HCEC 1CT (cell line): ENCODE results near the gene TMEM63B.
"Not testable (repeated sequence)": the region's sequence is repeated elsewhere in the genome, so short reads cannot be mapped to it uniquely, and the experiment has no call there.

ENCODE experiments used
- DNase-seq: peaks from one replicate; pipeline ENCODE4 v3.0.0-alpha.2; 2017

Gene TMEM63B

DNA sequence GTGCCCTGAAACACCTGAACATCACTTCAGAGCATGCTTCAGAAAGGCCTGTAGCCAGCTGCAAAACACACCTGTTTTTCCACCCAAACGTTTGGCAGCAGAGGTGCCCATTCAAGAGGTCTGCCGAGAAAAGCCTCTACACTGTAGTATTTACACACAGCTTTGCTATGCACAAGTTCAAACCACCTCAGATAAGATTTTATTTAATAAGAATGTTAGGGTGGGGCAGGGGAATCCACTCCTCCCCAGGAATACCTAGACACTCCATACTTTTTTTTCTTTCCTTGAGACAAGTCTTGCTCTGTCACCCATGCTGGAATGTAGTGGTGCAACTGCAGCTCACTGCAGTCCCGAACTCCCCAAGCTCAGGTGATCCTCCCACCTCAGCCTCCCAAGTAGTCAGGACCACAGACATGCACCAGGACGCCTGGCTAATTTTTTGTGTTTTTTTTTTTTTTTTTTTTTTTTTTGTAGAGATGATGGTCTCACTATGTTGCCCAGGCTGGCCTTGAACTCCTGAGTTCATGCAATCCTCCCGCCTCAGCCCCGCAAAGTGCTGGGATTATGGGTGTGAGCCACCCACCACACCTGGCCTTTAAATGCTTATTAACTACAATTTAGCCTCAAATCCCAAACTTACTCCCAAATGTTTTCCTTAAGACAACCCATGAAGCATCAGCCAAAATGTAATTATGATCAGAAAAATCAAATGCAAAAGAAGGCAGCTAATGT is 9.8 kb upstream of the TMEM63B start:
- DNase-seq = no peak

DNA sequence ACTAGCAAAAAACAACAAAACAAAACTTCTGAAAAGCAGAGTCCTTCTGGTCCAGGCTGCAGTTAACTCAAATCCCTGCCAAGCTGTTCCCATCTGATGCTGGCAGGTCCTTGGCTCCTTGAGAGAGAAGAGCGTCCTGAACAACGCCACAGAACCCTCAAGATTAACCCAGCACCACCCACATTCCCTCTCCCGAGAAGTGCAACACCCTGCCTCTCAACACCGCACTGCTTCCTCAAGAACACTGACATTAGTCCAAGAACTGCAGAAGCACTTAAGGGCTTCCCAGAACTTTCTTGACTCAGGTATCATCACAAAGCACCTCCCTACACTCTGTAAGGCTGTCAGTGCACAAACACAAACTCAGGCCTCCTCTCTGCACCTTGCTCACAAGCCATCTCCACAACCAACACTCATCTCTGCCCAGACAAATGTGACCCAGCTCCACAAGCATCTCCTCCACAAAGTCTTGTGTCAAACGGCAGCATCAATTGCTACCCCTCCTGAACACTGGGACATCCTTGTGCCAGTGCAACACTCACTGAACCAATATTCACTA is 7.6 kb upstream of the TMEM63B start:
- no peak for DNase-seq

DNA sequence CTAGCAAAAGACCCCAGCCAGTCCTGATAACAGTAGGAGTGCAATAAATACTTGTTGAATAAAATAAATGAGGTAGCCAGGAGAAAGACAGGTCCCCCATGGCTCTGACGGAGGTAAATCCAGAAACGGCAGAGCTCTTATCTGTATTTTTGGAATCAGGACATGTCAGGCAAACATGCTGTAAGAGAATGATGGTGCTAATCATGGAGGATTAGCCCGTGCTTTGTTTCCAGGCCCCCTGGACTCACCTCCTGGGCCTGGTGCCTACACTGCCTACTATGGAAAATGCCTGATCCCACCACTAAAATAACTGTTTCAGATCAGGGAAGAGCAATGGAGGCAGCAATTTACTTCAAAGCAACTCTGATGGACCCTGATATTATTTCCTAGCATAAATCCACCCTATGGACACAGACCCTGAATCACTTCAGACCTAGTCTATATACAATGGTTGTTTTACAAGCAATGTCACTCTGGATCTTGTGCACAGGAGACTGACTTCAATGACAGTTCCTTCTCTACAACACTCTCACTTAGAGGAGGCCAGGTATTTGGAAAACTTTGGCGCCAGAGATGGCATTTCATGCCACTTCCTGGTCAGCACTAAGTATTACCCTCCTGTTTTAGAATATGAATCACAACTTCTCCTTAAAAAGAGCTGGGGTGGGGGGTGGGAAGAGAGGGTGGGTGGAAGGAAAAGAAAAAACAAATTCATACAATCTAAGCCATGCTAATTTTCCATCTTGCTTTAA is 6.5 kb upstream of the TMEM63B start:
- DNase-seq = no peak

DNA sequence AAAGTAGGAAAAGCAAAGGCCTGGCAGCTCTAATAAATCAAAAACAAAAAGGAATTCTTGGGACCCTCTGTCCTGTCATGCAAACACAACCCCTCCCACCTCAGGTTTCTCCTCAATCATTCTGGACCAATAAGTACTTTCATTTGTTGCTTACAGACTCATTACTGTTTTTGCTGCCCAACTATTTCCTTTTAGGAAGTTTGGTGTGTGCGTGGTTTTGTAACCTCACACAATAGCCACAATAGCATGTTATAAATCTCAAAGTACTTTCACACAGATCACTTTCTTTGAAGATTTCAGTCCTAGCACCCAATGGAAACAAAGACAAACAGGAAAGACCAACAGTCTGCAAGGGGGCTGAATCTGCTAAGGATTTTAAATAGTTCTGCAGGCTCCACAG is 4.6 kb upstream of the TMEM63B start:
- no peak for DNase-seq

DNA sequence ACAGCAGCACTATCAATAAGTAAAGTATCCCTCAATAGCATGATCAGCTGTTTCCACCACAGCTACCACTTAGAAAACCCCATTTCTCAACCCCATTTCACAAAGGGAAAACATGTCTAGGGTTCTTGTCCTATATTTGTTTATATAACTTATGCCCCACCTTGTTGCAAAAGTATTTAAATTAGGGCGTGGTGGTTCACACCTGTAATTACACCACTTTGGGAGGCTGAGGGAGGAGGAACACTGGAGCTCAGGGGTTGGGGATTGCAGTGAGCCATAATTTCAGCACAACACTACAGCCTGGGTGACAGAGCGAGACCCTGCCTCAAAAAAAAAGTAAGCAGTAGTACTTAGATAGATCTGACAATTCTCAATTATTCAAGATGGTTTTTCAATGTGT is 3.8 kb upstream of the TMEM63B start:
- no peak for DNase-seq

DNA sequence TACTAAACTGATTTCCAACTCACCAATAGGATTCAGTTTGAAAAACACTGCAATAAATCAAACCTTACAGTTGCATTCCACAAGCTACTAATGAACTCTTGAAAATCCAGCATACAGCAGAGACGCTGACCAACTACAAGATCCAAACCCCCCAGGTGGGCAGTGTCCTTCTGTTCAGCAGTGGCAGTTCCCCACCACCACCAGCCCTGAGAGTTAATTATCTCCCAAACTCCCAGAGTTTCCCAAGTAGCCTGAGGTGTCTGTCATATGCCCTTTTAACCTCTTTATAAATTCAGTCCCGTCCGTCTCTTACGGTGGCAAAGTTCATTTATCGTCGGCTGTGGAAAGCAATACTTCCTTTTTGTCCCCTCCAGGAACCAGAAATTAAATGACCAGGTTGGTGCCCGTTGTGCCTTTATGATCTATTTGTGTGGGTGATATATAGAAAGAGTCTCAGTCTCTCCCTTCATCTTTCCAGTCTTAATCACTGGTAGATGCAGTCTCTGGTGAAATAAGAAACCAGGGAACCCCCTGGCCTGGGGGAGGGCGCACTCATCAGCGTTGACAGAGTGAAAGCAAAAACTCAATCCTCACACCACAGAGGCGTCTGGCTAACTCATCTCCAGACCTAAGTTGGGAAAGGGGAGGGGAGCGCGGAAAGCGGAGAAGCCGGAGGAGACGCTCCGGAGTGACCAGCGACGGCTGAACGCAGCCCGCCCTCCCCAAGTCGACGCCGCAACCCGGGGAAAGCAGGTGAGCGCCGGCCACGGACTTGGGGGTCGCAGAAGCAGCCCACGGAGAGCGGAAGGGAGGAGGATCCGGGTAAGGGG is 819 bp upstream of the TMEM63B start:
- peak; percentile 72 for DNase-seq

DNA sequence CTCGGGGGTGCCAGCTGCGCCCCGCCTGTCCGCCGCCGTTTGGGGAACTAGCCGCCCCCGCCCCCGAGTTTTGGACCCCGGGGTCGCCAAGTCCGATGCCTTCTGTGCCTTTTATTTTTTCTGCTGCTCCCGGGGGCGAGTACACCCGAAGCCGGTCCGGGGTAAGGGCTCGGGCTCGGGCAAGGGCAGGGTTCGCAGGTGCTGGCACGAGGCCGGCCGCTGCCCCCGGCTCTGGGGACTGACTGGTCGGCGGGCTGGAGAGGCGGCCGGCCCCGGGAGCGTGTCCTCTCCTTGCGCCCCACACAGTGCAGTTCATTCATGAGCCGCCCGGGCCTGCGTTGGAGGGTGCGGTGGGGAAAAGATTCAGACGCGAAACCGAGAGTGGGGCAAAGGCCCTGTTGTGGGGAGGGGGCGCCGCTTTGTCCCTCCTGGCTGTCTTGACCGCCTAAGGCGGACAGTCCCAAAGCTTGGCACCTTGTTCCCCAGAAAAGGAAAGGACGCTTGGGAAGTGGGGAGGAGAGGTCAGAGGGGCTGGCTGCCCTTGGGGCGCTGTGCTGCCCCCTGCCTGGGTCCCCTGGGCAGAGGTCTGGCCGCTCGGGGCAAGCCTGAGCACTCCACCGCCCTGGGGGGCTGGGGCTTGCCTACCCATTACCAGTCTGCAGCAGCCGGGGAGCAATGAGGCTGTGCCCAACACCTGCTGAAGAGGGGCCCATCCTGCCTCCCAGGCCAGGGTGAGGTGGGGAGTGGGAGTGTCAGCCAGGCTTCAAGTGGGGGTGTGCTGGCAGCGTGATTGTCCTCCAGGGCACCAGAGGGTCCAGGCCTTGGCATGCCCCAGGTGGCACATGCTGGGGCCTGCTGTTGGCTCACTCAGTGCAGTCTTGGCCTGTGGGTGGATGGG is 915 bp downstream of the TMEM63B start:
- DNase-seq = peak; percentile 36

DNA sequence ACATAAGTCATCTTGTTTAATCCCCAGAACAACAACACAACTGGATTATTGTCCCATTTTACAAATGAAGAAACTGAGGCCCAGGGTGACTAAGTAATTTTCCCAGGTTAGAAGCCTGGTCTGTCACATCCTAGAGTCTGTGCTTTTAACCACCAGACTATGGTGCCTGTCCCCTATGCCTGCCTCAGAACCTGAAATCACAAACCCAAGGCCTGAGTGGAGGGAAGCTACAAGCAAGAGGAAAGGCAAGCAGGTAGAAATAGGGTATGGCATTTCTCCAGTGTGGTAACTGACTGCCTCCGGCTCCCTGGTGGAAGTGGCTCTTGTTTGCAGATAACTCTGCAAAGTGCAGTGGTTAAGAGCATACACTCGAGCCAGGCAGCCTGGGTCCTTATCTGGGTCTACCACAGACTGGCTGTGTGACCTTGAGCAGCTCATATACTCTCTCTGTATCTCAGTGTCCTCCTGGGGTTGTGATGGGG is 2.5 kb downstream of the TMEM63B start:
- DNase-seq = no peak

DNA sequence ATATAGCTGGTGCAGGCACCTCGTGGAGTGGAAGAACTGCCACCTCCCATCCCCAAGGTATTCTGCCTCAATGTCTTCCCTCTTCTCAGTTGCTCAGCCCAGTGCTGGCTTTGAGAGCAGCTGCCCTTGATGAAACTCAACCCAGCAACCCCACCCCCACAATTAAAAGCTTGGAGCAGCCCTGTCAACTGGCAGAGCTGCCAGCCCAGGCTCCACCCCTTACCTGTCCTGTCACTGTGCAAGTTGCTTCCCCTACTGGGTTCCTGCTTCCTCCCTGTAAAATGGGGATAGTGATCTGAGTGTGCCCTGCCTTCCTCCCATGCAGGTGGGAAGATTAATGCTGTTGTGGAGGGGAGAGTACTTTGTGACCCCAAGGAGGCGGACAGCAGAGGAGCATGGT is 4.5 kb downstream of the TMEM63B start:
- DNase-seq = no peak

DNA sequence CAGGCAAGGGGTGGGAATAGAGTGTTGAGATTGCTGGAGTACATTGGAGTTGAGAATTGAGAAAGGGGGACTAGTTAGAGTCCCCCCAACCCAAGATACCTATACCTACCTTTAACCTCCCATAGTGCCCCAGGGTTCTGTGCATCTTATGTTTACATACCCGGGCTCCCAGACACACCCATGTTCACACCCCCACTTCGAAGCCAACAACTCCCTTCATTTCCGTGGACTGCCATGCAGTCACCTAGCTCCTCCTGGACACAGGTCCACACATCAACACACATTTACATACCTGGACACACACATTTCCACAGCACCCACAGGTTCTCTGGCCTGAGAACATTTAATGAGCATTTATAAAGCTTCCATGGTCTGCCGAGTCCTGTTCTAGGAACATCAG is 5.1 kb downstream of the TMEM63B start:
- no peak for DNase-seq

DNA sequence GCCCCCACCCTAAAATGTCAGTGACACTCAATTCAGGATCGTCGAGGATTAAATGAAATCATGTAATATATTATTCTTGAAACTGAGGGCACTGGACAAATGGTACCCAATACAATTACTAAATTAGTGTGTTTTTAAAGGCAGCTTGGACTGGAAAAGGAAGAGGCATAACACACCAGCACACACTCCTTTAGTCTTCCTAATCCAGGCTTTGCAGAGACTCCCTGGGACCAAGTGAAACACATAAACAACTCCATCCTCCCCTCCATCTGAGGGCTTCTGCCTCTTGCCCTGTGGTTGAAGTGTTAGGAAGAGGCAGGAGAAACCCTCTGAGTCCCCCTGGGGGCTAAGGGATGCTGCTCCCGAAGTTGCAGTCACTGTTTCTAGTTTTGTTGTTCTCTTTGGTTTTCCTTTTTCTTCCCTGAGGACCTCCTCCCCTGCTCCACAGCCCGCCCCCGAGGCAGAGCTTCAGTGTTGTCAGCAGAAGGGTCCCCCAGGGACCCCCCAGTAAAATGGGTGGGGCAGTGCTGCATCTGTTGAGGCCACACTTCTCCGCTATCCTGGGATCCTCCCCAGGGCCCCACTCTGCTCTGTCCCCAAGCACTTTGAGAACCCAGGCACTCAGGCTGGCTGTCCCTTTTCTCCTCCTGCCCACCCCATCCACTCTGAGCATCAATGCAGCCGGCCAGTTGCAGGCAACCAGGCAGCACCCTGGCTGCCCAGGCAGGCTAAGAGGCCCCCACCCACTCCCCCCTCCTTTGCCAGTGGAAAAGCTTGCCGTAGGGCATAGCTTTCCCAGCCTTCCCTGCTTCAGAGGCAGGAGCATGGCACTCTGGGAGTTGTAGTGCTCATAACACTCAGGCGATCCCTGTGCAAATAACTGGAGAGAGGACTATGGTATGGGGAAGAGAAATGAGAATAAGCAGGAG is 5.9 kb downstream of the TMEM63B start:
- DNase-seq = no peak

DNA sequence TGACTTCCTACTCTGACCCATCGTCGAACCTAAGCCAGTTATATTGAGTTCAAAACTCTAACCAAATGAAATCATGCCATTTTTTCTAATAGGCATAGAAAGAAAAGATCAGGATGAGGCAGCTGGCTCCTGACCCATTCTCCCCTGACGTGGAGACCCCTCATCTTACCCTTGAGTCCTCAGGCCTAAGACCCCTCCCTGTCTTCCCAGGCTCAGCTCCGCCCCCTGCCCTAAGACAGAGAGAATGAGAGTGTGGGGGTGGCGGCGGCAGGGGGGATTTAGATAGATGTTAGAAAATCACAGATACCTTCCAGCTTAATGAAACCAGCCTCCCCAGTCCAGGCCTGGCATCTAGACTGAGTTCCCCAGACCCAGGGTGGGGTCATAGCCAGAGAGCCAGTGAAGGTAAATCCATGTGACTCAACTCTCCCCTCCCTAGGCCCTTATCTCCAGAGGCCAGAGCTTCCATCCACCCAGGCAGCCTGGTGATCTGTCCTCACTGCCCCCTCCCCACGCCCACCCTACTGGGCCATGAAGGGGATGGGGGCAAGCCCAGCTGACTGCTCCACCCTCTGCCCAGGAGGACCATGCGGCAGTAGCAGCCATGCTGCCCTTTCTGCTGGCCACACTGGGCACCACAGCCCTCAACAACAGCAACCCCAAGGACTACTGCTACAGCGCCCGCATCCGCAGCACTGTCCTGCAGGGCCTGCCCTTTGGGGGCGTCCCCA is 6.8 kb downstream of the TMEM63B start:
- no peak for DNase-seq

DNA sequence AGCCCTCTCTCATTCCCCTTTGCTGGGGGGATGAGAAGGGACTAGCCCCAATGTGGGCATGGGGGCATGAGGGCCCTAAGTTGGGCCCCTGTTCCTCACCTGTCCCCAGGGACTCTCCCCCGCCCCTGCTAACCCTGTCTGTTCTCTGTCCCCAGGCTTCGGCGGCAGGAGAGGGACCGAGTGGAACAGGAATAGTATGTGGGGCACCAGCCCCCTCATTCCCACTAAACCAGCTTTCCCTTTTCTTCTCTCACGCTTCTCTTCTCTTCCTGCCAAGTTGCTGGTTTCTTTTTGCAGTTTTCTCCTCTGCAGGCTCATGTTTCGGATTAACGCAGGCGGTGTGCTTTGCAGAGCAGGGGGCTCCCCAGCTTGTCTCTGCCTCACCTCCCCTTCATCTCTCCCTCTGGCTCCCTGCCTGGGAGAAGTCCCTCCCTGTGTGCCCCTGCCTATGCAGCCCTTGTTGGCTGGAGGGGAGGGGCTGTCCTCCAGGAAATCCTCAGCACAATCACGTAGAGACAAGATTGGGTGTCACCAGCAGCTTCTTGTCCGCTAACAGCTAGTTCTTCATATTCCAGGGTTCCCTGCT is 7.9 kb downstream of the TMEM63B start:
- DNase-seq = no peak

DNA sequence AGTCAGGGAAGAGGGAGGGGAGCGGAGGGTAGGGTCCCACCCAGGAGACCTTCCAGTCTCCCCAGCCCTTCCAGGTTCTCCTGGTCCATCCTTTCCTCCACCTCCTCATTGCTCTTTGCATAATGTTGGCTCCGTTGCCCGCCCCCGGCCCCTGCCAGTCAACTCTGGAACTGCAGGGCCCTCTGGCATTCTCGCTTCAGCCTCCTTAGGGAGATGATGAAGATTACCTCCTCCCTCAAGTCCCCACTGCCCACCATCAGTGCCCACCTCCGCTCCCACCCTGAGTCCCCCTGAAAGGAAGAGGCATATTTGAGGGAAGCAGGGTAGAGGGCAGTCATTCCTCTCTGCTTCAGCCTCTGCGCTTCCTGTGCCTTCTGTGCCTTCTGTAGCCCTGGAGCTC is 8.5 kb downstream of the TMEM63B start:
- DNase-seq = no peak

DNA sequence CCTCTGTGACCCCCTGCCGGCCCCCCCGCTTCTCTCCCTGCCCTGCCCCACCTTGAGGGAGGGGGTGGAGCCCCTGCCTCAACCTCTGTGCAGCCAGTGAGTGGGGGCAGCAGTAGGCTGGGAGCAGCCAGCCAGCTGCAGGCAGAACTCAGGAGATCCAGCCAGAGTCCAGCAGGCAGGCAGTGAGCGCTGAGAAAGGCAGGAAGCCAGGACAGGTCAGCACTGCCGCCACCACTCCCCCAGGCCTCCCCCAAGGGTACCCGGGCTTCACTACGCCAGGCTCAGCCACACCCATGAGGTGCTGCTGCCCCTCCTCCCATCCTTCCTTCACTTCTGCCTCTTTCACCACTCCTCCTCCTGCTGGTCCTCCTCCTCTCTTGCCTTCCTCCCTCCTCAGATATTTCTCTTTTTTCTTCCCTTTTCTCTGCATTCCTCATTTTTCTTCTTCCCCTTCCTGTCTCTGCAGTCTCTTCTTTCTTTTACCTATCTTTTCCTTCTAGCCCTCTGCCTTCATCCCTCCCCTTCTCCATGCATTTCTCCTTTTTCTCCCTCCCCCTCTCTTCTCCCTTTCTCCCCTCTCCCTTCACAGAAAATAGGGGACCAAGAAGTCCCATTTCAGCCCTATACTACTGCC is 11.5 kb downstream of the TMEM63B start:
- DNase-seq = no peak

DNA sequence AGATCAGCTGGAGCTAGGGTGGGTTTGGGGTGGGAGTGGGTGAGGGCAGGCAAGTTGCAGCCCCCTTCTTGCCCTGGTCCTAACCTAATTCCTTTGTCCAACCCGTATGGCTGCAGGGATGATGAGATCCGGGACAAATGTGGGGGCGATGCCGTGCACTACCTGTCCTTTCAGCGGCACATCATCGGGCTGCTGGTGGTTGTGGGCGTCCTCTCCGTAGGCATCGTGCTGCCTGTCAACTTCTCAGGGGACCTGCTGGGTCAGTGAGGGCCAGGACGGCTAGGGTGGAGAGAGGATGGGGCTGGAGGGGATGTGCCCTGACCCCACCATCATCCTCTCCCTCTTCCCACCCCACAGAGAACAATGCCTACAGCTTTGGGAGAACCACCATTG is 12.0 kb downstream of the TMEM63B start:
- no peak for DNase-seq

DNA sequence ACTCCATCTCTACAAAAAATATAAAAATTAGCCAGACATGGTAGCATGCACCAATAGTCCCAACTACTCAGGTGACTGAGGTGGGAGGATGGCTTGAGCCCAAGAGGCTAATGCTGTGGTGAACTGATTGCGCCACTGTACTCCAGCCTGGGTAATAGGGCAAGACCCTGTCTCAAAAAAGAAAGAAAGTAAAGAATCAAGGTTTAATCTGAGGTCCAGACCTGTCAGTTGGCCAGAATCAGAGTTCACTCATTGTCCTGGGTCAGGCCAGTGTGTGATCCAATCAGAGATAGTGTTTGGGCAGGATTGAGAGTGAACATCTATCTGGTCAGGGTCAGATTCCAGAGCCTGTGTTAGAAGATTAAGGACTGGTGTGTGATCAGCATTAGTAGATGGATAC is 15.5 kb downstream of the TMEM63B start:
- no peak for DNase-seq

DNA sequence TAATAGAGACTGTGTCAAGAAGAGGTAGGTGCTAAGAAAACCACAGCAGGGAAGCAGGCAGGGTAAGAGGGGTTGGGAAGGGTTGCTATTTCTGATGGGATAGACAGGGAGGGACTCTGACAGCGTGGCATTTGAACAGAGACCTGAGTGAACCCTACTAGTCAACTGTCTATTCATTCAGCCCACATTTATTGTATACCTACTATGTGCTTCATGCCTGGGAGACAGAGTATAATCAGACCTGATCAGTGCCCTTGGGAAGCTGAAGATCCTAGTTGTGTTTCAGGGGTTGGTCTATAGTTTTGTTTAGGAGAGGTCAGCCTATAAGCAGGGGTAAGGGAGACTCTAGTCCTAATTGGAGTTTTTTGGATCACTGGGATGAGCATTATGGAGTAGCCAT is 16.4 kb downstream of the TMEM63B start:
- DNase-seq = no peak

DNA sequence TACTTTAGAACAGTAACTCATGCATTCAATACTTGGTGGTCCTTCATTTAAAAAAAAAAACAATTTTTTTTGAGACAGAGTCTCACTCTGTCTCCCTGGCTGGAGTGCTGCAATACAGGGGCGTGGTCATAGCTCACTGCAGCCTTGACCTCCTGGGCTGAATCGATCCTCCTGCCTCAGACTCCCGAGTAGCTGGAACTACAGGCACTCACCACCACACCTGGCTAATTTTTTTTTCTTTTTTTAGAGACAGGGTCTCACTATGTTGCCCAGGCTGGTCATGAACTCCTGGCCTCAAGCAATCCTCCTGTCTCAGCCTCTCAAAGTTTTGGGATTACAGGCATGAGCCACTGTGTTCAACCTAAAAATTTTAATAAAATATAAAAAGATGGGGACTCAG is 17.2 kb downstream of the TMEM63B start:
- not testable (repeated sequence) for DNase-seq
